ENCODE measurements around the gene IFRD2.
A peak's percentile ranks its signal among the peaks of the same experiment; 100 is the strongest.

The IFRD2 gene

DNA sequence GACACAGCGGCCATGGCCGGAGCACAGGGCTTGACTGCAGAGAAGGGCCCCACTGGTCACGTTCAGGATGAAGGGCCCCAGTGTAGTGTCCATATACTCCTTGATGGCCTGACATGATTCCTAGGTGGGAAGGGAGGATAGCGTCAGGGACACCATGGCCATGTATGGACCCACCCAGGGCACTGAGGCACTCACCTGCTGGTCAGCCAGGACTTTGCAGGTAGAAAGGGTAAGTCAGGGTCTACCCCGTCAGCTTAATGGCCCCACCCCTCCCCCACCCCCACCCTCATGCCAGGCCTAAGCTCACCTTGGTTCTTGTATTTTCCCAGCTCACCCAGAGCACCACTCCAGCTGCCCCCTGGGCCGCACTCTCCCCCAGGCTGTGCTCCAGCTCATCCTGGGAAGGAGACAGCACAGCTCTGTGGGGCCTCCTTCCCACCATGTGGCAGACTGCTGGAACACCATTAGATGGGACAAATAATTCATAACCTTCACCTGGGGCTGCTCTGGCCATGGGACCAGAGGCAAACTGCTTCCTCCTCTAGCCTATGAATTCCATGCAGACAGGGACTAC lies 8.5 kb upstream of the IFRD2 start:
- no peaks in the 10 kb centered on the region for H3K36me3 ChIP-seq (ENCODE audit: insufficient read depth, low read length)
- no peak overlapping the region for H3K9ac ChIP-seq (ENCODE audit: low read depth, low read length)
- H3K9me3 ChIP-seq (ENCODE audit: control insufficient read depth, insufficient read depth, low read length), result peaks cover 1% of the 10 kb centered on the region; the same call in 1 of the 2 replicates
- peaks cover 11% of the 10 kb centered on the region for H3K4me1 ChIP-seq (ENCODE audit: insufficient read depth, low read length)

DNA sequence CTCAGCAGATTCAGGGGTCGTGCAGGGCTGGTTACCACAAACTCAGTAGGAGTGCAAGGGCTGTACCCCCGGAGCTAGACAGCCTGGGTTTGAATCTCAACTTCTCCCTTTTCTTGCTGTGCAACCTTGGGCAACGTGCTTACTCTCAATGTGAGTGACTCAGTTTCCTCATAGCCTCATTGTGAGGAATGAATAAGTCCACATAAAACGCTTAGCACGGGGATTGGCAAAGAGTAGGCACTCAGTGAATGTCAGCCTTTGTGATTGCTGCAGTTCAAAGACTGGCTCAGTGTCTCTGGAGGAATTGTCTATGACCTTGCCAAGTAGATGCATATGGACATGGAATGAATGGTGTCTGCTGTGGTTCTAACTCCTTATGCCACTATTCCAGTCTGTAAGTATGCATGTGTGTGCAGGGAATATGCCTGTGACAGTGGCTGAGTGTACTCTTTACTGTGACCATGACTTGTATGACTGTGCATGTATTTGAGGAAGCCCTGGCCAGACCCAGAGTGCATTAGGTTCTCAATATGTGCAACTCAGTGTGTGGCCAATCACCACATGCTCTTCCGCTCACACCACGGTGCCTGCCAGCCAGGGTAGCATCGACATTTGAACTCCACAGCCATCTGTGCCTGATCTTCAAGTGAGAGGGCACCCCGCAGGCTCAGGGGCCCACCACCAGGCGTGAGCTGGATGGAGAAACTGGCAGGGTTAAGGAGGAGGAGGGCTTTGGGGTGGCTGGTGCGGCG lies 7.9 kb upstream of the IFRD2 start:
- H3K9me3 ChIP-seq (ENCODE audit: control insufficient read depth, insufficient read depth, low read length), result no peaks in the 10 kb centered on the region
- H3K36me3 ChIP-seq (ENCODE audit: insufficient read depth, low read length), result no peaks in the 10 kb centered on the region
- H3K4me1 ChIP-seq (ENCODE audit: insufficient read depth, low read length), result peaks cover 11% of the 10 kb centered on the region

DNA sequence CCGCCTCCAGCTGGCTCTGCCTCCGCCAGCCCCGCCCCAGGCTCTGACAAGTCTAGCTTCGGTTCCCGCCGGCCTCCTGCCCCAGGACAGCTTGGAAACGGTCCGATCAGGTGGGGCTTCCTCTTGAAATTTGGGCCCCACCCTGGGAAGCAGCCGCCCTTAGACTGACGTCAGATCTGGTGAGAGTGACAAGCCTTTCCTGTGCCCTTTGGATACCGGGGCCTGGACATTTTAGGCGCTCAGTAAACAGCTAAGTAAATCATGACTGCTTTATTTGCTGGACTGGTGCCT lies 7.4 kb upstream of the IFRD2 start:
- Histone ChIP-seq H3K9ac (ENCODE audit: low read depth, low read length) (peak overlapping the region; percentile 45), H3K4me1 (ENCODE audit: insufficient read depth, low read length) (peaks cover 11% of the 10 kb centered on the region), H3K9me3 (ENCODE audit: control insufficient read depth, insufficient read depth, low read length) (no peaks in the 10 kb centered on the region), H3K36me3 (ENCODE audit: insufficient read depth, low read length) (no peaks in the 10 kb centered on the region)

More for the DNA sequence above, 7.9 kb upstream of the IFRD2 start:
- peak overlapping the region; percentile 45 for H3K9ac ChIP-seq (ENCODE audit: low read depth, low read length)

GRCh38 chr3:50298836-50299637 lies 6.8 kb upstream of the IFRD2 start, which contains the start of the genes HYAL3 and NAA80:
Gene HYAL3 (minus strand): TSS chr3:50299405. CDS start chr3:50295602, 3,803 bp downstream.
Gene NAA80 (minus strand): TSS chr3:50299405. CDS start chr3:50297463, 1,942 bp downstream.
- Histone ChIP-seq H3K36me3 (ENCODE audit: insufficient read depth, low read length) (no peaks in the 10 kb centered on the region), H3K4me1 (ENCODE audit: insufficient read depth, low read length) (peaks cover 11% of the 10 kb centered on the region)

DNA sequence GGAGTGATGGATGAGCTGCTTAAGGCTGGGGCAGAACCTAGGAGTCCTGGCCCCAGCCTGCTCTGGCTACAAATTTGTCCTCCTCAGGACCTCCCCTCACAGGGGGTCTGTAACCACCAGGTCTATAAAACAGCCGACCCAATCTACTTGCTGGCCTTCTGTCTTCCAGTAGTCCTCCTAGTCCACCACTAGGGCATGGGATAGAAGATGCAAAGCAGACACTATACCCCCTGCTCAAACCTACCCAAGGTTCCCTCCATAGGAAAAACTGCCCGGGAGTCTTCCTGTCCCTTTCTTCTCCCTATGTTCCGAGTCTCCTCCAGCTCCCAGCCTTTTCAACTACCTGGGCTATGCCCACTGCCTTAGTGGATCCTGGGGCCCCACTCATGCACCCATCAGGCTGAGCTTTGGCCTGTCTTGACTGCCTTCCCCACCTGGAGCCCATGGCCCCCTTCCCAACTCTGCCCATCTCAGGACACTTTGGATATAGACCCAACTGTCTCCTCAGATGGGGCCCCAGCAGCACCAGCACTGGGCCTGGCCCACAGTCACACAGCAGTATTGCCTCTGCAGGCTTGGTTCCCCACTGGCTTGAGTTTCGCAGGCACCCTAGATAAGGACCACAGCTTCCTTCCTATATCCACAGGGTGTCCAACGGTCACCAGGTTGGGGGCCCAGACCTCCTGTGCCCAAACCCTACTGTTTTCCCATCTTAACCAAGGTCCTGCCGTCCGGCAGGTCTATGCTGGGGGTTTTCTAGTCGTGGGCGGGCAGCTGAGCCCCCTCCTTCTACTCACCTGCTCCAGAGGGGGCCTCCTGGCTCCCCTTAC lies 5.9 kb upstream of the IFRD2 start:
- H3K9me3 ChIP-seq (ENCODE audit: control insufficient read depth, insufficient read depth, low read length), result no peaks in the 10 kb centered on the region
- H3K9ac ChIP-seq (ENCODE audit: low read depth, low read length), result peak overlapping the region; percentile 97
- no peaks in the 10 kb centered on the region for H3K36me3 ChIP-seq (ENCODE audit: insufficient read depth, low read length)
- peaks cover 8% of the 10 kb centered on the region for H3K4me1 ChIP-seq (ENCODE audit: insufficient read depth, low read length)

More at GRCh38 chr3:50298836-50299637, 6.8 kb upstream of the IFRD2 start, which contains the start of the genes HYAL3 and NAA80:
- Histone ChIP-seq H3K9me3 (ENCODE audit: control insufficient read depth, insufficient read depth, low read length) (no peaks in the 10 kb centered on the region), H3K9ac (ENCODE audit: low read depth, low read length) (peak within 1 kb of the TSS; percentile 97)

DNA sequence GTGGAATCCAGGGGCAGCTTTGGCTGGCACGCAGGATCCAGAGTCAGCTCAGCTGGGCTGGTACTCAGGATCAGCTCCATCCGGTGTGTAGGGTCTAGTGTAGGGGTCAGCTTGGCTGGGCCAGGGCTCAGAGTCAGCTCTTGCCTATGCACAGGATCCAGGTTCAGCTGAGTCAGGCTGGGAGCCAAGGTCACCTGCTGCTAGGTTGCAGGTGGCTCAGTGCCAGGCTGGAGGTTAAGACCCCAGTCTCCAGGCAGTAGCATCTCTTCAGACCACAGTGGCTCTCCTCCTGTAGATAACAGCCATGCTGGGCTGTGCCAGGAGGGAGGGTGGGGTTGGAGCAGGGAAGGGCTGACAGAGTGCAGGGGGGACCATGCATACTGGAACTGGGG lies 5.2 kb upstream of the IFRD2 start:
- Histone ChIP-seq H3K4me1 (ENCODE audit: insufficient read depth, low read length) (peaks cover 7% of the 10 kb centered on the region), H3K9ac (ENCODE audit: low read depth, low read length) (no peak overlapping the region), H3K36me3 (ENCODE audit: insufficient read depth, low read length) (no peaks in the 10 kb centered on the region), H3K9me3 (ENCODE audit: control insufficient read depth, insufficient read depth, low read length) (no peaks in the 10 kb centered on the region)

GRCh38 chr3:50296721-50297383 lies 4.6 kb upstream of the IFRD2 start:
- no peak overlapping the region for H3K9ac ChIP-seq (ENCODE audit: low read depth, low read length)
- H3K4me1 ChIP-seq (ENCODE audit: insufficient read depth, low read length), result peaks cover 7% of the 10 kb centered on the region
- H3K36me3 ChIP-seq (ENCODE audit: insufficient read depth, low read length), result no peaks in the 10 kb centered on the region
- H3K9me3 ChIP-seq (ENCODE audit: control insufficient read depth, insufficient read depth, low read length), result no peaks in the 10 kb centered on the region

- Histone ChIP-seq H3K4me1 (ENCODE audit: insufficient read depth, low read length) (peaks cover 11% of the 10 kb centered on the region), H3K9me3 (ENCODE audit: control insufficient read depth, insufficient read depth, low read length) (no peaks in the 10 kb centered on the region), H3K36me3 (ENCODE audit: insufficient read depth, low read length) (no peaks in the 10 kb centered on the region), H3K9ac (ENCODE audit: low read depth, low read length) (no peak overlapping the region)
Measured at GRCh38 chr3:50295553-50296431, 3.6 kb upstream of the IFRD2 start.

- H3K9ac ChIP-seq (ENCODE audit: low read depth, low read length), result no peak overlapping the region
- H3K4me1 ChIP-seq (ENCODE audit: insufficient read depth, low read length), result peaks cover 4% of the 10 kb centered on the region; the same call in 1 of the 2 replicates
- H3K9me3 ChIP-seq (ENCODE audit: control insufficient read depth, insufficient read depth, low read length), result no peaks in the 10 kb centered on the region
- peaks cover 8% of the 10 kb centered on the region; the same call in 1 of the 2 replicates for H3K36me3 ChIP-seq (ENCODE audit: insufficient read depth, low read length)
Measured at GRCh38 chr3:50294492-50295403, 2.5 kb upstream of the IFRD2 start.

DNA sequence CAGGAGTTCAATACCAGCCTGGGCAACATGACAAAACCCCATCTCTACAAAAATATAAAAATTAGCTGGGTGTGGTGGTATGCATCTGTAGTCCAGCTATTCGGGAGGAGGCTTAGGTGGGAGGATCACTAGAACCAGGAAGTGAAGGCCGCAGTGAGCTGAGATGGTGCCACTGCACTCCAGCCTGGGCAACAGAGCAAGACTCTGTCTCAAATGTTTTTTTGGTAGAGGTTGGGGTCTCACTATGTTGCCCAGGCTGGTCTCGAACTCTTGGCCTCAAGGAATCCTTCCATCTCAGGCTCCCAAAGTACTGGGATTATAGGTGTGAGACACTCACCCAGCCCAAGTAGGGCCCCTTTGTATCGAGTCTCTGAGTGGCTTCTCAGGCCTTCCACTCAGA lies 1.9 kb upstream of the IFRD2 start:
- Histone ChIP-seq H3K9ac (ENCODE audit: low read depth, low read length) (no peak overlapping the region), H3K9me3 (ENCODE audit: control insufficient read depth, insufficient read depth, low read length) (no peaks in the 10 kb centered on the region), H3K4me1 (ENCODE audit: insufficient read depth, low read length) (peaks cover 4% of the 10 kb centered on the region; the same call in 1 of the 2 replicates), H3K36me3 (ENCODE audit: insufficient read depth, low read length) (peaks cover 9% of the 10 kb centered on the region; the same call in 1 of the 2 replicates)

- Histone ChIP-seq H3K36me3 (ENCODE audit: insufficient read depth, low read length) (peaks cover 9% of the 10 kb centered on the region; the same call in 1 of the 2 replicates), H3K4me1 (ENCODE audit: insufficient read depth, low read length) (peaks cover 4% of the 10 kb centered on the region; the same call in 1 of the 2 replicates), H3K9ac (ENCODE audit: low read depth, low read length) (no peak overlapping the region), H3K9me3 (ENCODE audit: control insufficient read depth, insufficient read depth, low read length) (no peaks in the 10 kb centered on the region)
Measured at GRCh38 chr3:50293079-50293801, 1.0 kb upstream of the IFRD2 start.

Data from ES-I3 (cell line).